HAP-1 (cell line): Measurements from ENCODE around the gene FES.

ENCODE experiments used
- DNase-seq, 2 experiments: peaks; one replicate each; pipeline ENCODE4 v3.0.0-alpha.2; 2016 to 2020; ENCODE audit warnings: low spot score in 2 of 2
- H3K27me3 ChIP-seq: fragments of 250-450 bp; sonication (Bioruptor Pico); 2 replicates; pipeline ENCODE4 v1.5.1; 2020; ENCODE audit warnings: low read depth, mild to moderate bottlenecking, moderate library complexity
- H3K36me3 ChIP-seq: fragments of 250-450 bp; sonication (Bioruptor Pico); replicated peaks from 2 replicates; pipeline ENCODE4 v1.5.1; 2020; ENCODE audit warnings: mild to moderate bottlenecking
- H3K4me1 ChIP-seq: fragments of 250-450 bp; sonication (Bioruptor Pico); 2 replicates; pipeline ENCODE4 v1.5.1; 2020; ENCODE audit warnings: mild to moderate bottlenecking
- H3K4me3 ChIP-seq: fragments of 250-450 bp; sonication (Bioruptor Pico); 2 replicates; pipeline ENCODE4 v1.5.1; 2020; ENCODE audit warnings: mild to moderate bottlenecking, moderate library complexity
- H3K9me3 ChIP-seq: fragments of 250-450 bp; sonication (Bioruptor Pico); 2 replicates; pipeline ENCODE4 v1.5.1; 2020; ENCODE audit warnings: mild to moderate bottlenecking, moderate library complexity
- in situ Hi-C: fragments of 300-500 bp; cut with MboI; formaldehyde crosslinking; loops from 3 replicates; pipeline ENCODE4 v1.14.3; 2020; ENCODE audit warnings: low sequenced_read_pairs, inconsistent platforms, mixed read lengths

Gene FES

GRCh38 chr15:90875549-90875981 is 8.7 kb upstream of the FES start:
- Histone ChIP-seq H3K36me3 (peaks cover 34% of the 10 kb centered on the region), H3K27me3 (no peaks in the 10 kb centered on the region), H3K9me3 (no peaks in the 10 kb centered on the region), H3K4me3 (no peak overlapping the region), H3K4me1 (peaks cover 27% of the 10 kb centered on the region)
- in situ Hi-C loops = loop anchor here (25.0 kb wide), 1 partner anchor 388 kb away; no protein-coding TSS in a partner anchor
- DNase-seq = no peak

GRCh38 chr15:90876046-90876445 is 8.3 kb upstream of the FES start:
- H3K4me1 ChIP-seq = peaks cover 26% of the 10 kb centered on the region
- no peak overlapping the region for H3K4me3 ChIP-seq
- H3K9me3 ChIP-seq = no peaks in the 10 kb centered on the region
- H3K36me3 ChIP-seq = peaks cover 37% of the 10 kb centered on the region
- in situ Hi-C loops = loop anchor here (25.0 kb wide), 1 partner anchor 389 kb away; no protein-coding TSS in a partner anchor
- H3K27me3 ChIP-seq = no peaks in the 10 kb centered on the region
- DNase-seq = no peak

- Histone ChIP-seq H3K4me1 (peaks cover 26% of the 10 kb centered on the region), H3K4me3 (no peak overlapping the region), H3K9me3 (no peaks in the 10 kb centered on the region), H3K36me3 (peaks cover 43% of the 10 kb centered on the region), H3K27me3 (no peaks in the 10 kb centered on the region)
- in situ Hi-C loops = loop anchor here (25.0 kb wide), 1 partner anchor 389 kb away; no protein-coding TSS in a partner anchor
- DNase-seq = no peak
These were observed 7.7 kb upstream of the FES start for GRCh38 chr15:90876512-90877170.

GRCh38 chr15:90877315-90877714 is 7.0 kb upstream of the FES start:
- Histone ChIP-seq H3K27me3 (no peaks in the 10 kb centered on the region), H3K36me3 (peaks cover 44% of the 10 kb centered on the region)
- in situ Hi-C loops = loop anchor here (25.0 kb wide), 1 partner anchor 390 kb away; no protein-coding TSS in a partner anchor

GRCh38 chr15:90877996-90878395 is 6.3 kb upstream of the FES start:
- Histone ChIP-seq H3K9me3 (no peaks in the 10 kb centered on the region), H3K27me3 (no peaks in the 10 kb centered on the region), H3K4me3 (no peak overlapping the region), H3K4me1 (peaks cover 16% of the 10 kb centered on the region), H3K36me3 (peaks cover 46% of the 10 kb centered on the region)
- DNase-seq = no peak
- in situ Hi-C loops = loop anchor here (25.0 kb wide), 1 partner anchor 391 kb away; no protein-coding TSS in a partner anchor

More at GRCh38 chr15:90877315-90877714, 7.0 kb upstream of the FES start:
- no peak for DNase-seq
- H3K4me3 ChIP-seq = no peak overlapping the region
- no peaks in the 10 kb centered on the region for H3K9me3 ChIP-seq
- H3K4me1 ChIP-seq = peaks cover 23% of the 10 kb centered on the region

- Histone ChIP-seq H3K4me1 (peaks cover 13% of the 10 kb centered on the region), H3K27me3 (no peaks in the 10 kb centered on the region), H3K9me3 (no peaks in the 10 kb centered on the region), H3K36me3 (peaks cover 46% of the 10 kb centered on the region), H3K4me3 (no peak overlapping the region)
- DNase-seq = no peak
- in situ Hi-C loops = loop anchor here (25.0 kb wide), 1 partner anchor 391 kb away; no protein-coding TSS in a partner anchor
These were observed 5.6 kb upstream of the FES start for GRCh38 chr15:90878660-90879059.

GRCh38 chr15:90879730-90880366 is 4.5 kb upstream of the FES start:
- Histone ChIP-seq H3K4me3 (no peak overlapping the region), H3K9me3 (no peaks in the 10 kb centered on the region), H3K4me1 (peaks cover 14% of the 10 kb centered on the region), H3K36me3 (peaks cover 46% of the 10 kb centered on the region), H3K27me3 (no peaks in the 10 kb centered on the region)
- in situ Hi-C loops = loop anchor here (10.0 to 25.0 kb wide), 2 partner anchors 393 to 555 kb away; no protein-coding TSS in a partner anchor
- no peak for DNase-seq

GRCh38 chr15:90880381-90881145 is 3.7 kb upstream of the FES start:
- Histone ChIP-seq H3K4me1 (peaks cover 14% of the 10 kb centered on the region), H3K27me3 (no peaks in the 10 kb centered on the region), H3K9me3 (no peaks in the 10 kb centered on the region), H3K4me3 (no peak overlapping the region), H3K36me3 (peaks cover 46% of the 10 kb centered on the region)
- in situ Hi-C loops = loop anchor here (10.0 to 25.0 kb wide), 2 partner anchors 393 to 556 kb away; no protein-coding TSS in a partner anchor
- no peak for DNase-seq

GRCh38 chr15:90881181-90881977 is 2.9 kb upstream of the FES start:
- Histone ChIP-seq H3K9me3 (no peaks in the 10 kb centered on the region), H3K4me1 (peaks cover 14% of the 10 kb centered on the region), H3K4me3 (no peak overlapping the region), H3K27me3 (no peaks in the 10 kb centered on the region), H3K36me3 (peaks cover 45% of the 10 kb centered on the region)
- in situ Hi-C loops = loop anchor here (10.0 to 25.0 kb wide), 2 partner anchors 394 to 557 kb away; no protein-coding TSS in a partner anchor
- no peak for DNase-seq

GRCh38 chr15:90881978-90882721 is 2.2 kb upstream of the FES start:
- no peak for DNase-seq
- no peaks in the 10 kb centered on the region for H3K27me3 ChIP-seq
- no peaks in the 10 kb centered on the region for H3K9me3 ChIP-seq
- peaks cover 14% of the 10 kb centered on the region for H3K4me1 ChIP-seq
- in situ Hi-C loops = loop anchor here (10.0 to 25.0 kb wide), 2 partner anchors 395 to 557 kb away; no protein-coding TSS in a partner anchor
- H3K36me3 ChIP-seq = peaks cover 38% of the 10 kb centered on the region
- H3K4me3 ChIP-seq = no peak overlapping the region

- Histone ChIP-seq H3K4me3 (no peak overlapping the region), H3K27me3 (no peaks in the 10 kb centered on the region), H3K36me3 (peaks cover 33% of the 10 kb centered on the region), H3K4me1 (peaks cover 14% of the 10 kb centered on the region), H3K9me3 (no peaks in the 10 kb centered on the region)
- in situ Hi-C loops = loop anchor here (10.0 to 25.0 kb wide), 2 partner anchors 396 to 558 kb away; no protein-coding TSS in a partner anchor
- DNase-seq = no peak
These were observed 1.4 kb upstream of the FES start for GRCh38 chr15:90882781-90883525.
